ENCODE results near the gene MELTF. TPM values are rescaled to one million over a fixed set of nuclear protein-coding genes. Genes with fewer than 3 reads are reported as not detected.
A peak's percentile ranks its signal among the peaks of the same experiment; 100 is the strongest.

Gene MELTF
- total RNA-seq, 4 donors from 2014 or later: 2.7 to 13.8 (median 4.3) TPM

- Histone ChIP-seq H3K4me1 (peaks cover 6 to 10% of the 10 kb centered on the region in 2 donors), H3K36me3 (no peaks in the 10 kb centered on the region), H3K4me3 (replicated peaks in 1 of 3) (peak overlapping the region; percentile 39 to 69 (median 58)), H3K9me3 (no peaks in the 10 kb centered on the region), H3K27ac (peak overlapping the region in 2 of 3 donors; percentile 62 to 73), H3K27me3 (no peaks in the 10 kb centered on the region)
- intact Hi-C loops (cut with DNase I): loop anchor here (10.0 kb wide), 1 partner anchor 124 kb away; no protein-coding TSS in a partner anchor
- TF ChIP-seq POLR2A (IDR thresholded peaks at IDR 0.05): no peak
- no peak for TF ChIP-seq CTCF (IDR thresholded peaks at IDR 0.05)
- peak in 1 of 2 donors; percentile 13 for DNase-seq
- no CpG with 5 or more reads among the region's 72 CpGs for WGBS, 2 donors
These were observed 60.4 kb downstream of the MELTF start for GRCh38 chr3:196969134-196969659.

GRCh38 chr3:196968233-196969133, 61.1 kb downstream of the MELTF start, which contains the start of gene PIGZ:
TSS of gene PIGZ (minus strand) at chr3:196968833. CDS start at chr3:196952031, 16,802 bp downstream.
- Histone ChIP-seq H3K4me1 (peaks cover 6 to 10% of the 10 kb centered on the region in 2 donors), H3K27ac (peak within 1 kb of the TSS in 2 of 3 donors; percentile 62 to 73), H3K36me3 (no peaks in the 10 kb centered on the region), H3K27me3 (no peaks in the 10 kb centered on the region), H3K4me3 (replicated peaks in 1 of 3) (peak within 1 kb of the TSS; percentile 39 to 69 (median 58)), H3K9me3 (no peaks in the 10 kb centered on the region)
- peak; percentile 16 to 18 for DNase-seq
- no peak for TF ChIP-seq CTCF (IDR thresholded peaks at IDR 0.05)
- TF ChIP-seq POLR2A (IDR thresholded peaks at IDR 0.05): peak in 1 of 2 donors; percentile 27
- intact Hi-C loops (cut with DNase I): loop anchor here (10.0 kb wide), 1 partner anchor 124 kb away; no protein-coding TSS in a partner anchor
- 2 to 12% methylated on average over 5 to 25 of the region's 98 CpGs for WGBS, 2 donors

- Histone ChIP-seq H3K4me1 (peaks cover 6 to 10% of the 10 kb centered on the region in 2 donors), H3K27ac (no peak overlapping the region), H3K36me3 (no peaks in the 10 kb centered on the region), H3K27me3 (no peaks in the 10 kb centered on the region), H3K4me3 (replicated peaks in 1 of 3) (peak overlapping the region in 1 of 3 donors; percentile 69), H3K9me3 (no peaks in the 10 kb centered on the region)
- intact Hi-C loops (cut with DNase I): loop anchor here (10.0 kb wide), 1 partner anchor 123 kb away; no protein-coding TSS in a partner anchor
- WGBS, 2 donors: 39 to 56% methylated on average over 23 to 35 of the region's 35 CpGs
- no peak for DNase-seq
- TF ChIP-seq CTCF (IDR thresholded peaks at IDR 0.05): no peak
- no peak for TF ChIP-seq POLR2A (IDR thresholded peaks at IDR 0.05)
These were observed 62.0 kb downstream of the MELTF start for GRCh38 chr3:196967412-196968232.

- 36 to 52% methylated on average over 30 to 37 of the region's 47 CpGs for WGBS, 2 donors
- no peak overlapping the region for H3K27ac ChIP-seq
These were observed 62.9 kb downstream of the MELTF start for GRCh38 chr3:196966526-196967401.

More at GRCh38 chr3:196966526-196967401, 62.9 kb downstream of the MELTF start:
- Histone ChIP-seq H3K4me3 (replicated peaks in 1 of 3) (no peak overlapping the region), H3K4me1 (peaks cover 6 to 10% of the 10 kb centered on the region in 2 donors), H3K9me3 (no peaks in the 10 kb centered on the region), H3K36me3 (no peaks in the 10 kb centered on the region), H3K27me3 (no peaks in the 10 kb centered on the region)
- no peak for DNase-seq
- no peak for TF ChIP-seq CTCF (IDR thresholded peaks at IDR 0.05)
- TF ChIP-seq POLR2A (IDR thresholded peaks at IDR 0.05): no peak
- intact Hi-C loops (cut with DNase I): loop anchor here (10.0 kb wide), 1 partner anchor 122 kb away; no protein-coding TSS in a partner anchor
